SKM-1 treated with dmso at 0.1 percent for 144 hours (cell line): ENCODE measurements around the gene ZNF536.
A peak's percentile ranks its signal among the peaks of the same experiment; 100 is the strongest.

Source experiments
- DNase-seq: peaks from one replicate; lab custom pipeline; 2025; ENCODE audit not compliant: unreplicated experiment; lab: John Stamatoyannopoulos, UW

Gene ZNF536

GRCh38 chr19:30521937-30522336 lies 149.8 kb downstream of the ZNF536 start:
- DNase-seq = no peak

GRCh38 chr19:30522341-30522740 lies 150.2 kb downstream of the ZNF536 start:
- no peak for DNase-seq

- DNase-seq = no peak
Measured at GRCh38 chr19:30523791-30524190, 151.6 kb downstream of the ZNF536 start.

GRCh38 chr19:30525383-30525782 lies 153.2 kb downstream of the ZNF536 start:
- DNase-seq = no peak

- no peak for DNase-seq
Measured at GRCh38 chr19:30528919-30529318, 156.7 kb downstream of the ZNF536 start.

- DNase-seq = no peak
Measured at GRCh38 chr19:30529876-30530275, 157.7 kb downstream of the ZNF536 start.

GRCh38 chr19:30530751-30531150 lies 158.6 kb downstream of the ZNF536 start:
- DNase-seq = no peak

- no peak for DNase-seq
Measured at GRCh38 chr19:30535011-30535410, 162.8 kb downstream of the ZNF536 start.

- no peak for DNase-seq
Measured at GRCh38 chr19:30536975-30537374, 164.8 kb downstream of the ZNF536 start.

GRCh38 chr19:30539315-30539714 lies 167.1 kb downstream of the ZNF536 start:
- no peak for DNase-seq

- no peak for DNase-seq
Measured at GRCh38 chr19:30539981-30540380, 167.8 kb downstream of the ZNF536 start.

- peak; percentile 87 for DNase-seq
Measured at GRCh38 chr19:30540761-30541160, 168.6 kb downstream of the ZNF536 start.

GRCh38 chr19:30541575-30541974 lies 169.4 kb downstream of the ZNF536 start:
- no peak for DNase-seq

GRCh38 chr19:30543243-30543945 lies 171.2 kb downstream of the ZNF536 start:
- no peak for DNase-seq

GRCh38 chr19:30545752-30546151 lies 173.6 kb downstream of the ZNF536 start:
- no peak for DNase-seq

- no peak for DNase-seq
Measured at GRCh38 chr19:30546332-30546731, 174.1 kb downstream of the ZNF536 start.

- DNase-seq = no peak
Measured at GRCh38 chr19:30547246-30547645, 175.1 kb downstream of the ZNF536 start.

- no peak for DNase-seq
Measured at GRCh38 chr19:30549151-30549550, 177.0 kb downstream of the ZNF536 start.

- DNase-seq = no peak
Measured at GRCh38 chr19:30551271-30551670, 179.1 kb downstream of the ZNF536 start.

GRCh38 chr19:30552593-30552992 lies 180.4 kb downstream of the ZNF536 start:
- no peak for DNase-seq

GRCh38 chr19:30555075-30555790 lies 183.0 kb downstream of the ZNF536 start:
- peak; percentile 97 for DNase-seq

GRCh38 chr19:30555791-30556110 lies 183.6 kb downstream of the ZNF536 start:
- DNase-seq = no peak

- DNase-seq = no peak
Measured at GRCh38 chr19:30556230-30556711, 184.1 kb downstream of the ZNF536 start.
